LNCAP (cell line): ENCODE results near the gene CAB39.

ENCODE experiments used
- TF ChIP-seq, protein P1 (sequence below): fragments of 450-650 bp; IDR thresholded peaks from 2 replicates; pipeline ENCODE4 v1.5.1; 2017; ENCODE audit warnings: mild to moderate bottlenecking

The CAB39 gene

GRCh38 chr2:230677201-230677946 lies 35.3 kb upstream of the CAB39 start:
- TF ChIP-seq, protein P1, sequence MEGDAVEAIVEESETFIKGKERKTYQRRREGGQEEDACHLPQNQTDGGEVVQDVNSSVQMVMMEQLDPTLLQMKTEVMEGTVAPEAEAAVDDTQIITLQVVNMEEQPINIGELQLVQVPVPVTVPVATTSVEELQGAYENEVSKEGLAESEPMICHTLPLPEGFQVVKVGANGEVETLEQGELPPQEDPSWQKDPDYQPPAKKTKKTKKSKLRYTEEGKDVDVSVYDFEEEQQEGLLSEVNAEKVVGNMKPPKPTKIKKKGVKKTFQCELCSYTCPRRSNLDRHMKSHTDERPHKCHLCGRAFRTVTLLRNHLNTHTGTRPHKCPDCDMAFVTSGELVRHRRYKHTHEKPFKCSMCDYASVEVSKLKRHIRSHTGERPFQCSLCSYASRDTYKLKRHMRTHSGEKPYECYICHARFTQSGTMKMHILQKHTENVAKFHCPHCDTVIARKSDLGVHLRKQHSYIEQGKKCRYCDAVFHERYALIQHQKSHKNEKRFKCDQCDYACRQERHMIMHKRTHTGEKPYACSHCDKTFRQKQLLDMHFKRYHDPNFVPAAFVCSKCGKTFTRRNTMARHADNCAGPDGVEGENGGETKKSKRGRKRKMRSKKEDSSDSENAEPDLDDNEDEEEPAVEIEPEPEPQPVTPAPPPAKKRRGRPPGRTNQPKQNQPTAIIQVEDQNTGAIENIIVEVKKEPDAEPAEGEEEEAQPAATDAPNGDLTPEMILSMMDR, result no peak

DNA sequence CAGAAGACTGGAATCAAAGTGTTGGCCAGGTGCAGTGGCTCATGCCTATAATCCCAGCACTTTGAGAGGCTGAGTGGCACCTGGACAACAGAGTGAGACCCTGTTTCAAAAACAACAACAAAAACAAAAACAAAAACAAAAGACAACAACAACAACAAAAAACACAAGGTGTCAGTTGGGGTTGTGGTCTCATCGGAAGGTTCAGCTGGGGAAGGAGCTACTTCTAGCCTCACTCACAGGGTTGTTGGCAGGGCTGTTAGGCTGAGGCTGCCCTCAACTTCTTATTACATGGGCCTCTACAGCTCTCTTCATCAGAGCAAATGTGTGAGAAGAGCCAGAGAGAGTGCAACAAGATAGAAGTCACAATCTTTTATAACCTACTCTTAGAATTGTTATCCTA lies 34.6 kb upstream of the CAB39 start:
- TF ChIP-seq, protein P1, result no peak

GRCh38 chr2:230678451-230678850 lies 34.2 kb upstream of the CAB39 start:
- TF ChIP-seq, protein P1, result no peak

DNA sequence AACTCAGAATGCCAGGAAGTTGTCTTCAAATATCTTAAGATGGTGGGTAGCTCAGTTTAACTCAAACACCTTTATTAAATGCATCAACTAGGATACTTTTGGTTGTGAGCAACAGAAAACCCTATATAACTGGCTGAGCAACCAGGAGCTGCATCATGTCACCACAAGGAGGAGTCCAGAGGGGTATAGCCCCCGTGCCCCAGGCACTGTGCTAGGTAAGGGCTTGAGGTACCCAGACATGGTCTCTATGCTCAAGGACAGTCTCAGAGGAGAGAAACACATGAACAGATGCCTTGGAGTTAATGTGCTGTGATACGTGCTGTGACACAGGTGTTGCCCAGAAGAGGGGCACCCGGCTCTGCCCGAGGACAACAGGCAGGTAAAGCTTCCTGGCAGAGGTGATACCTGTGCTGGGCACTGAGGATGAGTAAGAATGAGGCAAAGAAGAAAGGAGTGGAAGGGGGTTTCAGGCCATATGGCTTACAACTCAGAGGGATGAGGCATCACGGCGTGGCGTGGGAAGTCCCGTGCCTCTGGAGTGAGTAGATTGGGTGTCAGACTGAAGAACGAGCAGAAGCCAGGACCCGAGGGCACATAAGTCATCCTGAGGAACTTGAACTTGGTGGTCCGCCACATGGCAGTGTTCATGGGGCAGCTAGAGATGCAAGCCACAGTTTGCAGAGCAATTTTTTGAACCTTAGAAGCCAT lies 32.0 kb upstream of the CAB39 start:
- TF ChIP-seq, protein P1, result no peak

- TF ChIP-seq, protein P1, result no peak
Measured at GRCh38 chr2:230681171-230681545, 31.5 kb upstream of the CAB39 start.

GRCh38 chr2:230682546-230682945 lies 30.1 kb upstream of the CAB39 start:
- TF ChIP-seq, protein P1, result no peak

DNA sequence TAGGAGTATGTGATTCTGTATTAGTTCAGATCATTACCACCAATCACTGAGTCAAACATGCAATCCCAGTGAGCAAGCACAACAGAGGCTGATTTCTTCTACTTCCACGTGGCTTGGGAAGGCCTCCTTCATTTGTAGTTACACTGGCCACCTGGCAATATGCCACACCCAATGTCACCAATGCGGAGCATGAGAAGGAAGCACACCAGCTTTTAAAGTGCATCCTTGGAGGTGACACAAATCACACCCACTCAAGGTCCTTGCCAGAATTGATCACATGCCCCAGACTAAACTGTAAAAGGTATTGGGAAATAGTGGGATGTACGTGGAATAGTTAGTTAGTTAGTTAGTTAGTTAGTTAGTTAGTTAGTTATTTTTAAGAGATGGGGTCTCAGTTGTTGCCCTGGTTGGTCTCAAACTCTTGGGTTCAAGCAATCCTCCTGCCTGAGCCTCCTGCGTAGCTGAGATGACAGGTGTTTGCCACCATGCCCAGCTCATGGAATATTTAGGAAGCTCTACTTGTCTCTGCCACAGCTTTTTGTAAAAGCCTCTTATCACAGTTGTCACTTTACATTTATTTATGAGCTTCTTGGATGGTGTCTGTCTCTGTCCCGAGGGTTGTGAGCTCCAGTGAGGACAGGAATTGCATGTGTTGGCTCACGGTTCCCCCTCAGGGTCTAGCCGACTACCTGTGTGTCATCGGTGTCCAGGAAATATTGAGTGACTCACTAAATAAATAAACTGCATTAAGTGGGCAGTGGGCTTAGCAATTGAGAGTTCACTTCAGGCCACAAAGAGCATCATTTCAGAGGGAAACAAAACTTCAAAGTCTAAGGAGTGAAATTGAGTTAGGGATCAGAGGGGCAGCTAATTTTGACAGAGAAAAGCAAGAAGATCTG lies 28.1 kb upstream of the CAB39 start:
- TF ChIP-seq, protein P1, result no peak
